Fibroblast of the aortic adventitia (primary cell): ENCODE measurements around the gene SRXN1. TPM values are rescaled to one million over a fixed set of nuclear protein-coding genes. Genes with fewer than 3 reads are reported as not detected.

Experiments
- DNase-seq: peaks from one replicate; pipeline ENCODE4 v3.0.0-alpha.2; 2010; ENCODE audit warnings: low read depth
- H3K4me3 ChIP-seq: 2 replicates; pipeline ENCODE4 v1.5.1; 2011; ENCODE audit warnings: low read depth, mild to moderate bottlenecking, control low read depth, low read length, moderate library complexity
- total RNA-seq: library from RNA; depleted of rRNA; stranded (reverse); fragments of >200 nt; gene quantifications from 2 replicates; pipeline ENCODE4 v1.2.3, GENCODE V29; 2012; ENCODE audit warnings: low replicate concordance
- TF ChIP-seq, protein P1 (sequence below): IDR thresholded peaks from 2 replicates; pipeline ENCODE4 v1.5.1; 2011; ENCODE audit warnings: mild to moderate bottlenecking, low read length, control low read depth, inconsistent platforms; ENCODE audit not compliant: insufficient read depth

Gene SRXN1
- total RNA-seq: 17.7 and 67.9 TPM in 2 replicates

DNA sequence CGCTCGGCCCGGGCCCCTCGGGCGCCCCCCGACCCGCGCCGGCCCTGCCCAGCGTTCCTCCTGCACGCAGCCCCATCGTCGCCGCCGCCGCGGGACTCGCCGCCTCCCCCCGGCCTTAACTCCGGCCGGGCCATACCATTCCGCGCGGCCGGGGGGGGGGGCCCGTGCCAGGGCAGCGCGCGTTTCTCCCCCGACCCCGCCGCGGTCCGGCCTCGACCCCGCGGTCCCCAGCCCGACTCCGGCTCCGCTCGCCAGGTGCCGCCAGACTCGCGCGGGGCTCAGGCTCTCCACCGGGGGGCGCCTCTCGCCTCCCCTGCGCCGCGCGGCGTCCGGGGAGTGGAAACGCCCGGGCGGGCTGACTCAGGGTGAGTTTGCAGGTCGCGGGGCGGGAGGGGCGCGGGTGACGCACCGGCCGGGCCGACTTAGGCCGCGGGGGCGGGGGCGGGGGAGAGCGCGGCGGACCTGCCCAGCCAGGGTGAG lies at the start of gene SRXN1:
Gene SRXN1, minus strand, starts transcription at position 91 of the 480 bp plus-strand sequence. Its CDS starts 15 bp downstream, at position 76.
- H3K4me3 ChIP-seq: peak within 1 kb of the TSS; percentile 82
- TF ChIP-seq, protein P1, sequence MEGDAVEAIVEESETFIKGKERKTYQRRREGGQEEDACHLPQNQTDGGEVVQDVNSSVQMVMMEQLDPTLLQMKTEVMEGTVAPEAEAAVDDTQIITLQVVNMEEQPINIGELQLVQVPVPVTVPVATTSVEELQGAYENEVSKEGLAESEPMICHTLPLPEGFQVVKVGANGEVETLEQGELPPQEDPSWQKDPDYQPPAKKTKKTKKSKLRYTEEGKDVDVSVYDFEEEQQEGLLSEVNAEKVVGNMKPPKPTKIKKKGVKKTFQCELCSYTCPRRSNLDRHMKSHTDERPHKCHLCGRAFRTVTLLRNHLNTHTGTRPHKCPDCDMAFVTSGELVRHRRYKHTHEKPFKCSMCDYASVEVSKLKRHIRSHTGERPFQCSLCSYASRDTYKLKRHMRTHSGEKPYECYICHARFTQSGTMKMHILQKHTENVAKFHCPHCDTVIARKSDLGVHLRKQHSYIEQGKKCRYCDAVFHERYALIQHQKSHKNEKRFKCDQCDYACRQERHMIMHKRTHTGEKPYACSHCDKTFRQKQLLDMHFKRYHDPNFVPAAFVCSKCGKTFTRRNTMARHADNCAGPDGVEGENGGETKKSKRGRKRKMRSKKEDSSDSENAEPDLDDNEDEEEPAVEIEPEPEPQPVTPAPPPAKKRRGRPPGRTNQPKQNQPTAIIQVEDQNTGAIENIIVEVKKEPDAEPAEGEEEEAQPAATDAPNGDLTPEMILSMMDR: peak; percentile 49

DNA sequence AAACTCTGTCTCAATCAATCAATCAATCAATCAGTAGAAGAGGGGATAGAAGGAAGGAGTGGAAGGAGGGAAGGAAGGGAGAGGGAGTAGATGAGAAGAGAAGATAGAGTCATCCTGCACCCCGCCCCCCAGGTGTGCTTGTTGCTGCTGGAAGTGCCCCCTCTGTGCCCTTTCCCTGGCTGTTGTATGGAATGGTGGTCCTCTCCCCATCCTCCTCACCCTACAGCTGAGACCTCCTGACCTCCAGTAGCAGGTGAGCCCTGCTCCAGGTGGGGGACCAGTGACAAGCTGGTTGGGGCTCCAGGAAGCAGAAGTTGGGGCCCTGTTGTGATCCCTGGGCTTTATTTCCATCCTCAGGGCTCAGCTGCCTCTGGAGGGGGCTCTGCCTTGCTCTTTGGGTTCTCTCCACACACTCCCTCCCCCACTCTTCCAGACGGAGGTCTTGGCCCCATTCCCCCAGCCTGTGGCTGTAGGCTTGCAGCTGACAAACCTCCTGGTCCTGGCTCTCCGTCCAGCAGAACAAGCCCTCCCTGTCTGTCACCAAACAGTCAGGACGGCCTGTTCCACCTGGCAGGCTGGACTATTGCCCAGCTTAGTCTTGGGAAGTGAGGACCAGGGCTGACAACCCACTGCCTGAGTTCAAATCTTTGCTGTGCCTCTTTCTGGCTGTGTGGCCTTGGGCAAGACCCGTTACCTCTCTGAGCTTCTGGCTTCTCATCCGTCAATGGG lies 48.6 kb upstream of the SRXN1 start:
- DNase-seq: no peak
- TF ChIP-seq, protein P1: no peak
- no peak overlapping the region for H3K4me3 ChIP-seq

More for the DNA sequence above, at the start of gene SRXN1:
- peak; percentile 90 for DNase-seq

DNA sequence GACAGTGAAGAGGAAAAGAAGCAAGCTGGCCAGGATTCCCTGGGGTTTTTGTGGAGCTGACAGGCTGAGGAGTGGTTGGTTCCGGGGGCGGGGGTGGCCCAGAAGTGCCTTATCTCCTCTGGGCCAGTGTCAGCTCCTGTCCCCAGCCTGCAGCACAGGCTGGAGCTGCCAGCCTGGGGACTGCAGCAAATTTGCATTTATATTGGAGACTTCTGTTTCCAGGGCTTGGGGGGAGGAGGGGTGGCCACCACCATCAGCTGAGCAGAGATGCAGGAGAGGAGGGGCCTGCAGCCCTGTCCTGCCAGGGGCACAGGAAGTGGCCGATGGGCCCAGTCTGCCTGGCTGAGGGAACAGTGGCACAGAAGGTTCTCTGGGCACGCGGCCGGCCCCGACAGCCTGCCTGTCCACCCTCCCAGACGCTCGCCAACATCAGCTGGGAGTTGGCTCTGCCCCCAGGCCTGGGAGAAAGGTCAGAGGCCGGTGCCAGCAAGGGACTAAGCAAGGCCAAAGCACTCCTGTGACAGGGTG lies 46.9 kb upstream of the SRXN1 start:
- TF ChIP-seq, protein P1: no peak
- DNase-seq: no peak
- H3K4me3 ChIP-seq: no peak overlapping the region

DNA sequence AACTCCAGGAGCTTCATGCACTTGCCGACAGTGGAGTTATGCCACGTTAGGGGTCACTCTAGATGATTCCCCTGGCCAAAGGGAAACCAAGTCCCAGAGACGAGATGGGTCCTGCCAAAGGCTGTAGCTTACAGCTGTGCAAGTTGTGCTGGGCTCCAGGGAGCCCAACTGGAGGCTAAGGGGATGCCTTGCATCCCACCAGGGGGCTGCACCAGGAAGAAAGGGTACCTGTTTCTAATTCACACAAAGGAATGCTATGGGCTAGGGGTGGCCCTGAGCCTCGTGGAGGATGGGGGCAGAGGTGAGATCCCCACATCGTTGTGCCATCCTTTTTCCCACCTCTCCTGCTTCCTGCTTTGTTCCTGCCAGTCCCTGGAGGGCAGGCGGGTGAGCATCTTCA lies 46.3 kb upstream of the SRXN1 start:
- no peak for DNase-seq
- TF ChIP-seq, protein P1: no peak

DNA sequence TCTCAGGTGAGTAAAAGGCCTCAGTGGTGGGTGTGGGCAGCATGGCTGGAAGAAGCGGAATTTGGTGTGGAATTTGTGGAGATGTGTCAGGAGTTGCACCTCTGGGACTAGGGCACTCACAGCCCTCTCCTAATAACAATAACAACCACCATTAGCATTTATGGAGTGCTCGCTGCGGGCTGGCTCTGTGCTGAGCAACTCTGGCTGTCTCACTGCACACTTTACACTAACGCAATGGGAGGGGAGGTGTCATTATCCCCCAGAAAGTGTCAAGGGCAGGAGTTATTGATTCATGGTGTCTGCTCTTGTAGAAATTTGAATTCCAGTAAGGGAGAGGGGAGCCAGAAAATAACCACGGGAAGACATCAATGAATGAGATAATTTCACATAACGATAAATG lies 45.3 kb upstream of the SRXN1 start:
- DNase-seq: no peak
- no peak overlapping the region for H3K4me3 ChIP-seq
- TF ChIP-seq, protein P1: no peak

More for the DNA sequence above, 46.3 kb upstream of the SRXN1 start:
- no peak overlapping the region for H3K4me3 ChIP-seq

DNA sequence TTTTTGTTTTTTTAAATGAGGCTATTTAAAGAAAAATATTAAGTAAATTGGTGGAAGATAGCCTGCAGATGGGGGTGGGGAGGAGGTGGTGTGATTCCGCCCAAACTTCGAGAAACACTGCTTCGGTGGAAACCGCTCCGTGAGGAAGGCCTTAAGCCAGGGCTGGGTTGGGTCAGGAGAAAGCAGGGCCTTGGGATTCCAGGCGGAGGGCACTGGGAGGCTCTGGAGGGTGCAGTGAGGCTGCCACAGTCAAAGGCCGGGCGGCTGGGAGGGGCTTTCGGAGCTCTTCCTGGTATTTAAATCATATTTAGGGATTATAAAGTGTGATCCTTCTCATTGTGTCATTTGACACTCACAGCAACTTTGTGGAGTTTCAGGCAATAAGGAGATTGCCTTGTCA lies 44.8 kb upstream of the SRXN1 start:
- TF ChIP-seq, protein P1: no peak
- no peak overlapping the region for H3K4me3 ChIP-seq
- DNase-seq: no peak
